DND-41 (cell line): ENCODE measurements around the gene ETV5.

ENCODE experiments used
- CTCF ChIP-seq: IDR thresholded peaks from 2 replicates; pipeline ENCODE4 v1.5.1; 2012; ENCODE audit warnings: borderline replicate concordance, low read length, moderate library complexity, mild to moderate bottlenecking; ENCODE audit not compliant: poor library complexity, severe bottlenecking; ENCODE audit errors: extremely low read depth
- EZH2 ChIP-seq: IDR thresholded peaks from 3 replicates; pipeline ENCODE4 v1.6.1; 2012; ENCODE audit warnings: borderline replicate concordance, low read depth, mild to moderate bottlenecking, moderate library complexity, low read length, inconsistent platforms; ENCODE audit not compliant: severe bottlenecking

- TF ChIP-seq CTCF = no peak
- TF ChIP-seq EZH2 = no peak
These were observed 40.7 kb downstream of the ETV5 start for GRCh38 chr3:186068243-186068552.
